Measurements from ENCODE around the gene ADGRG3. TPM values are rescaled to one million over a fixed set of nuclear protein-coding genes. Genes with fewer than 3 reads are reported as not detected.

Gene ADGRG3
- total and polyA plus RNA-seq, 2 of the 13 experiments (the other 11 are each of a cell fraction or from before 2014, with no cell fraction given) = 2.7 to 11.8 TPM

GRCh38 chr16:57720142-57720575 is 52.1 kb downstream of the ADGRG3 start (continued):
- TF ChIP-seq ZHX2 (IDR thresholded peaks at IDR 0.05; ENCODE audit: low read depth) (no peak), ZHX2 (CRISPR knock-in tag; IDR thresholded peaks at IDR 0.05; ENCODE audit: borderline replicate concordance) (no peak), CREB1 (IDR thresholded peaks at IDR 0.05) (no peak), CREB1 (CRISPR knock-in tag; IDR thresholded peaks at IDR 0.05) (no peak), RORA (CRISPR knock-in tag; IDR thresholded peaks at IDR 0.05) (no peak), CREBL2 (CRISPR knock-in tag; IDR thresholded peaks at IDR 0.05; ENCODE audit: borderline replicate concordance) (0 out of 2 replicates have a peak, but pooled peaks have one; percentile 32), THAP11 (CRISPR knock-in tag; IDR thresholded peaks at IDR 0.05) (peak; percentile 73), FOSL2 (CRISPR knock-in tag; IDR thresholded peaks at IDR 0.05) (peak; percentile 51; the same call in 1 of the 2 replicates), ZNF230 (CRISPR knock-in tag; IDR thresholded peaks at IDR 0.05) (peak; percentile 84), RAD21 (CRISPR knock-in tag; IDR thresholded peaks at IDR 0.05) (peak; percentile 98), ZNF224 (CRISPR knock-in tag; IDR thresholded peaks at IDR 0.05) (no peak), YY1 (IDR thresholded peaks at IDR 0.05; ENCODE audit: insufficient read depth, insufficient replicate concordance, low read depth, low read length) (peak; percentile 82), CBFB (CRISPR knock-in tag; IDR thresholded peaks at IDR 0.05) (peak; percentile 22; the same call in 1 of the 2 replicates), ZNF292 (CRISPR knock-in tag; IDR thresholded peaks at IDR 0.05; ENCODE audit: borderline replicate concordance, low read depth) (peak; percentile 31; the same call in 1 of the 2 replicates), ZKSCAN8 (CRISPR knock-in tag; IDR thresholded peaks at IDR 0.05; ENCODE audit: borderline replicate concordance) (no peak), PAWR (CRISPR knock-in tag; IDR thresholded peaks at IDR 0.05; ENCODE audit: borderline replicate concordance) (no peak), MAX (IDR thresholded peaks at IDR 0.05) (peak; percentile 38; the same call in 1 of the 2 replicates), FOXO4 (CRISPR knock-in tag; conservative IDR thresholded peaks at IDR 0.05) (no peak), TCF7L2 (IDR thresholded peaks at IDR 0.05; ENCODE audit: low read depth, low read length) (no peak), ARID5B (CRISPR knock-in tag; IDR thresholded peaks at IDR 0.05) (peak; percentile 45; the same call in 1 of the 2 replicates)

Measured in HepG2 (cell line).